DND-41 (cell line): ENCODE data around the gene ARHGAP32.

Source experiments
- EZH2 ChIP-seq: IDR thresholded peaks from 3 replicates; pipeline ENCODE4 v1.6.1; 2012; ENCODE audit warnings: borderline replicate concordance, low read depth, mild to moderate bottlenecking, moderate library complexity, low read length, inconsistent platforms; ENCODE audit not compliant: severe bottlenecking
- TF ChIP-seq, protein P1 (sequence below): IDR thresholded peaks from 2 replicates; pipeline ENCODE4 v1.5.1; 2012; ENCODE audit warnings: borderline replicate concordance, low read length, moderate library complexity, mild to moderate bottlenecking; ENCODE audit not compliant: poor library complexity, severe bottlenecking; ENCODE audit errors: extremely low read depth

GRCh38 chr11:129215506-129216245, 23.6 kb upstream of the ARHGAP32 start:
- TF ChIP-seq, protein P1, sequence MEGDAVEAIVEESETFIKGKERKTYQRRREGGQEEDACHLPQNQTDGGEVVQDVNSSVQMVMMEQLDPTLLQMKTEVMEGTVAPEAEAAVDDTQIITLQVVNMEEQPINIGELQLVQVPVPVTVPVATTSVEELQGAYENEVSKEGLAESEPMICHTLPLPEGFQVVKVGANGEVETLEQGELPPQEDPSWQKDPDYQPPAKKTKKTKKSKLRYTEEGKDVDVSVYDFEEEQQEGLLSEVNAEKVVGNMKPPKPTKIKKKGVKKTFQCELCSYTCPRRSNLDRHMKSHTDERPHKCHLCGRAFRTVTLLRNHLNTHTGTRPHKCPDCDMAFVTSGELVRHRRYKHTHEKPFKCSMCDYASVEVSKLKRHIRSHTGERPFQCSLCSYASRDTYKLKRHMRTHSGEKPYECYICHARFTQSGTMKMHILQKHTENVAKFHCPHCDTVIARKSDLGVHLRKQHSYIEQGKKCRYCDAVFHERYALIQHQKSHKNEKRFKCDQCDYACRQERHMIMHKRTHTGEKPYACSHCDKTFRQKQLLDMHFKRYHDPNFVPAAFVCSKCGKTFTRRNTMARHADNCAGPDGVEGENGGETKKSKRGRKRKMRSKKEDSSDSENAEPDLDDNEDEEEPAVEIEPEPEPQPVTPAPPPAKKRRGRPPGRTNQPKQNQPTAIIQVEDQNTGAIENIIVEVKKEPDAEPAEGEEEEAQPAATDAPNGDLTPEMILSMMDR = no peak
- TF ChIP-seq EZH2 = no peak
